ENCODE measurements around the gene DENND2C.

DNA sequence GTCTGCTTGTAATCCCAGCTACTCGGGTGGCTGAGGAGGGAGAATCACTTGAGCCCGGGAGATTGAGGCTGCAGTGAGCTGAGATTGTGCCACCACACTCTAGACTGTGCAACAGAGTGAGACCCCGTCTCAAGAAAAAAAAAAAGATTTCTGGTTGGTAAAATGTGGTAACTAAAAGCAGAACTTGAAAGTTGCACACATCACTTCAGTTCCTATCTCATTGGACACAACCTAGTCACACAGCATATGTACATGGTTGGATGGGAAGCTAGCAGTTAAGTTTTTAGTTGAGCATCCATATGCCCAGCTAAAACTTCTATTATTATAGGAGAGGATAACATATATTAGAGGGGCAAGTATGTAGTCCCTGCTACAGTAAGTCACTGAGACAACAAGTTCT lies 110.5 kb downstream of the DENND2C start:
- TF ChIP-seq CTCF (IDR thresholded peaks at IDR 0.05) (no peak), EZH2 (IDR thresholded peaks at IDR 0.05) (no peak), EZH2phosphoT487 (IDR thresholded peaks at IDR 0.05) (no peak)

Data from neural progenitor cell (in vitro differentiated cells).